ENCODE data around the gene FAM174B.

FAM174B gene

DNA sequence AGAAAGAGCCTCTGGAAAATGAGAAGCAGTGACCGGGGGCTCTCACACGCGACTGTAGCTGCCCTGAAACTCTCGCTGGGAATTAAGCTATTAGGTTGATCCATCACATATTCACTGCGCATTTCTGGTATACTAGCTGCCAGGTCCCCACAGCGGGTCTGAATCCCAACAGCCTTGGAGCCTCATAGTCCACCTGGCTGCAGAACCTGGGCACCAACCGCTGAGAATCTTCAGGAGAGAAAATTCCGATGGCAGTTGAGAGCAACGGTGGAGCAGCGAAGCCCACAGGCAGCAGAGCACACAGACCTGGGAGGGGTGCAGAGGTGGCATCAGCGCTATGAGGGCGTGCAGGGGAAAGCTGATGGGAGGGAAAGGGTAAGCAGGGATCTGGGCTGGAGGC is 75.1 kb downstream of the FAM174B start:
- no peaks in the 10 kb centered on the region for H3K36me3 ChIP-seq (ENCODE audit: control insufficient read depth in 5 of 5, insufficient read depth in 5 of 5, low read length in 5 of 5)
- no peak overlapping the region for H3K27ac ChIP-seq (ENCODE audit: low read depth, low read length)
- peaks cover 0 to 11% (median 5%) of the 10 kb centered on the region in 5 donors for H3K27me3 ChIP-seq (ENCODE audit: control insufficient read depth in 5 of 5, insufficient read depth in 4 of 5, low read length in 5 of 5)
- H3K4me3 ChIP-seq (ENCODE audit: low read depth in 1 of 5, low read length in 5 of 5), result no peak overlapping the region
- no peaks in the 10 kb centered on the region for H3K9me3 ChIP-seq (ENCODE audit: control insufficient read depth in 5 of 5, low read length in 5 of 5)
- peaks cover 0 to 6% (median 2%) of the 10 kb centered on the region in 5 donors for H3K4me1 ChIP-seq (ENCODE audit: control insufficient read depth in 5 of 5, insufficient read depth in 5 of 5, low read length in 5 of 5)
- no peak overlapping the region for H3K9ac ChIP-seq (ENCODE audit: low read length in 5 of 5)

DNA sequence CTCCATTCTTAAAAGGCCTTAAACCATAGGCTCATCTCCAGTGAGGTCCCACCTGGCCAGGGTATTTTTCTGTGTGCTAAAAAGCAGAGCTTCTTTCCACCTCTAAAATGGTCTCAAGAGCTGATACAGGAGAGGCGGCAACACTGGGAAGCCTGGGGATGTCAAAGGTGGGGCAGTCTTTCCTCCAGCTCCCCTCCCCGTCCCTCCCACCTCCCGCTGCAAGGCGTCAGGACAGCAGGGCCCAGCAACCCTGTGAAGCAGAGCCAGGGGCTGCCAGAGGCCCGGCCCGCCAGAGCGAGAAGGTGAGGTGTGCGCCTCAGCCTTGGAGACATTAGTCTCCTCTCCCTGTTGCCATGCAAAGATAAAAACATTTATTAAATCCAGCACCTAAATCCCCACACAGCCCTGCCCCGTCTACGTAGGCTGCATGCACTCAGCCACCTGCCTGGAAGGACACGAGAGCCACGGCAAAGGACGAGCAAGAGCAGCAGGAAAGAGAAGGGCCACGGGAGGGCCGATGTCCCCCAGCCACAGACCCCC is 75.6 kb downstream of the FAM174B start:
- H3K27me3 ChIP-seq (ENCODE audit: control insufficient read depth in 5 of 5, insufficient read depth in 4 of 5, low read length in 5 of 5), result peaks cover 0 to 7% (median 5%) of the 10 kb centered on the region in 5 donors
- no peak overlapping the region for H3K4me3 ChIP-seq (ENCODE audit: low read depth in 1 of 5, low read length in 5 of 5)
- no peak overlapping the region for H3K9ac ChIP-seq (ENCODE audit: low read length in 5 of 5)
- H3K4me1 ChIP-seq (ENCODE audit: control insufficient read depth in 5 of 5, insufficient read depth in 5 of 5, low read length in 5 of 5), result peaks cover 0 to 6% (median 2%) of the 10 kb centered on the region in 5 donors
- H3K27ac ChIP-seq (ENCODE audit: low read depth, low read length), result no peak overlapping the region
- no peaks in the 10 kb centered on the region for H3K9me3 ChIP-seq (ENCODE audit: control insufficient read depth in 5 of 5, low read length in 5 of 5)
- H3K36me3 ChIP-seq (ENCODE audit: control insufficient read depth in 5 of 5, insufficient read depth in 5 of 5, low read length in 5 of 5), result no peaks in the 10 kb centered on the region

DNA sequence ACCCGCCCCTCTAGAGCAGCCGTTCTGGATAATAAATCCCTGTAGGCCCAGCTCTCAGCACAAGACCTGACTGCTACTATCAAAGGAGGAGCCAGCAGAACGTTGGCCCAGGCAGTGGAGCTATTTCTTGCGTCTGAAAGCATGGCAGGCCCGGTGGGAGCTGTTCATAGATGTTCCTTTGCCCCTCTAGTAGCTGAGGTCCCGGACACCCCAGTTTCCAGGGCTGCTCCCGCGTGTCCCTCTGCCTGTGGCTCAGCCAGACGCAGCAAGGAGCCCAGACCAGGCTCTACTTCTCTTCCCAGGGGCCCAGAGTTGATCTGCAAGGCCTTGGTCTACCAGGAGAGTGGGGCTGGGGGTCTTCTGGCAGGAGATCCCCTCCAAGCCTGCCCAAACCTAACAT is 76.1 kb downstream of the FAM174B start:
- Histone ChIP-seq H3K4me1 (ENCODE audit: control insufficient read depth in 5 of 5, insufficient read depth in 5 of 5, low read length in 5 of 5) (peaks cover 0 to 8% (median 2%) of the 10 kb centered on the region in 5 donors), H3K27ac (ENCODE audit: low read depth, low read length) (no peak overlapping the region), H3K36me3 (ENCODE audit: control insufficient read depth in 5 of 5, insufficient read depth in 5 of 5, low read length in 5 of 5) (no peaks in the 10 kb centered on the region)

DNA sequence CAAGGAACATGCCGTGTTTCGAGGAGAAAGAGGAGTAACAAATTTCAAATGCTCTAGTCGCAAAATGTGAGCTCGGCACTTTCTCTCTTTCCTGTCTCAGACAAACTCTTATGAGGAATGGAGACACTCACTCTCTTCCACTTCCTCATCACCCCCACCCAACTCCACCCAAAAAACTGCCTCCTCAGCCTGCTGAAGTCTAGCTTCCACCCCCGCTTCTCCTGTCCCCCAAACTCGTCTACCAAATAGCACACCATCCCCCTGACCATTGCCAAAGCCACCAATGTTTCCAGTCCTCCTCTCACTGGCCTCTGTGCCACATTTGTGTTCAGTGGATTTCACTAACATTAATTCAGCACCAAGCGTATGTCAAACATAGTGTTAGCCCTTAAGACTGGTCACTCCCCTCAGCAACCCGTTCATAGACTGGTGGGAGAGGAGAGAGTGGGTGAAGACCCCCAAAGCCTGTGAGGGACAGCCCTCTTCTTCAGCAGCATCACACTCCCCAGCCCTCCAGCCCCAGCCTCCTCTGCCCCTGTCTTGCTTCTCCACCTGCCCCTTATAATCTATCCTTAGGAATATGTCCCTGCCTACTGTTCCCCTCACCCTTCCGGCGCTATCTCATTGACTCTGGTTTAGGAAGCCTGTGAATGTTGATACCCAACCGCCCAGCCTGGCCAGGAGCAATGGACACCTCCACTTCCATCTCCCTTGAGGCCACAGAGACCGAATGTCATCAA is 77.3 kb downstream of the FAM174B start:
- H3K9ac ChIP-seq (ENCODE audit: low read length in 5 of 5), result no peak overlapping the region
- H3K4me3 ChIP-seq (ENCODE audit: low read depth in 1 of 5, low read length in 5 of 5), result no peak overlapping the region
- peaks cover 0 to 6% (median 0%) of the 10 kb centered on the region in 5 donors for H3K4me1 ChIP-seq (ENCODE audit: control insufficient read depth in 5 of 5, insufficient read depth in 5 of 5, low read length in 5 of 5)
- H3K27ac ChIP-seq (ENCODE audit: low read depth, low read length), result no peak overlapping the region
- no peaks in the 10 kb centered on the region for H3K36me3 ChIP-seq (ENCODE audit: control insufficient read depth in 5 of 5, insufficient read depth in 5 of 5, low read length in 5 of 5)
- H3K9me3 ChIP-seq (ENCODE audit: control insufficient read depth in 5 of 5, low read length in 5 of 5), result no peaks in the 10 kb centered on the region
- peaks cover 0 to 5% (median 2%) of the 10 kb centered on the region in 5 donors for H3K27me3 ChIP-seq (ENCODE audit: control insufficient read depth in 5 of 5, insufficient read depth in 4 of 5, low read length in 5 of 5)

More for the DNA sequence above, 76.1 kb downstream of the FAM174B start:
- no peak overlapping the region for H3K9ac ChIP-seq (ENCODE audit: low read length in 5 of 5)
- no peaks in the 10 kb centered on the region for H3K9me3 ChIP-seq (ENCODE audit: control insufficient read depth in 5 of 5, low read length in 5 of 5)
- H3K4me3 ChIP-seq (ENCODE audit: low read depth in 1 of 5, low read length in 5 of 5), result no peak overlapping the region
- H3K27me3 ChIP-seq (ENCODE audit: control insufficient read depth in 5 of 5, insufficient read depth in 4 of 5, low read length in 5 of 5), result peaks cover 0 to 7% (median 4%) of the 10 kb centered on the region in 5 donors

DNA sequence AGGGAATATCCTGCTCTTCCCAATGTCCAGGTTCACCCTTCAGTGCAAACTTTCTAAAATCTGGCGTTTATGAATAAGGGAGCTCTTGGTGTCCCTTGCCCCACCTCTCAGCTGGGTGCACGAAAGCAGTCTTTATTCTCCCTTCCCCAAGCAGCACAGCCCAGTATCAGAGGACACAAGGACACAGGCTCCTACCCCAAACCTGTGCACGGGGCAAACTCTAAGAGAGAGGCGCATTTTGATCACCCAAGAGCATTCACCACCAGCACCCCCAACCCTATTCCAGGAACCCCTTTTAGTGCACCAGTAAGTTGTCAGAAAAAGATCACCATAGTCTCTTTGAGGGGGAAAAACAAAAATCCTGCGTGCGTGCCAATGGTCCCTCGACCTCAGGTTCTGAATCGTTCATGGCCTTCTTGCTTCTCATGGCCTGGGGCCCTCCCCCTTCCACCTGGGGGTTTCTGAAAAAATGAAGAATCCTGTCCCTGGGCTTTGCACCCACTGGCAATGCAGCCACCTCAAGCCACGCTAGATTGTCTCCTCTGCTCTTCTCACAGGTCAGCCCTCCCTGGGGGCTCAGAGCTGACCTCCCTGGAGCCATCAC is 78.9 kb downstream of the FAM174B start:
- H3K4me3 ChIP-seq (ENCODE audit: low read depth in 1 of 5, low read length in 5 of 5), result no peak overlapping the region
- H3K27ac ChIP-seq (ENCODE audit: low read depth, low read length), result no peak overlapping the region
- H3K4me1 ChIP-seq (ENCODE audit: control insufficient read depth in 5 of 5, insufficient read depth in 5 of 5, low read length in 5 of 5), result peaks cover 0 to 12% (median 0%) of the 10 kb centered on the region in 5 donors
- peaks cover 0 to 5% (median 3%) of the 10 kb centered on the region in 5 donors for H3K27me3 ChIP-seq (ENCODE audit: control insufficient read depth in 5 of 5, insufficient read depth in 4 of 5, low read length in 5 of 5)
- no peaks in the 10 kb centered on the region for H3K36me3 ChIP-seq (ENCODE audit: control insufficient read depth in 5 of 5, insufficient read depth in 5 of 5, low read length in 5 of 5)
- no peak overlapping the region for H3K9ac ChIP-seq (ENCODE audit: low read length in 5 of 5)
- H3K9me3 ChIP-seq (ENCODE audit: control insufficient read depth in 5 of 5, low read length in 5 of 5), result no peaks in the 10 kb centered on the region

DNA sequence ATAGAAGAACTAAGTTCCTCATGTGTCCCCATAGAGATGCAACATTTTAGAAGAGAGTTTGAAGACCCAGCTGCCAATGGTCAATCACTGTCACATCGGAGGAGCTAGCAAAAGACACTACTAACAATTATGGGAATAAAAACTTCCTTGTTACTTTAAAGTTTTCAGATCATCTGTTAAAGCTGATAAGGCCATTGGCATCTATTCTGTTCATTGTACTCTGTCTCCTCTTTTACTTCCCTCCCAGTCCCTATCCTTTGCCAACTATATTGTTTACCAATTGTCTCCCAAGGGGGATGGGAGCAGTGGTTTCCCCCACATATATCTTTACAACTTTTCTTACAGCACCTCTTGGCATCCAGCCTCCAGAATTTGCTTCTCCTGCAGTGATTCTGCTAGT is 81.0 kb downstream of the FAM174B start:
- H3K4me3 ChIP-seq (ENCODE audit: low read depth in 1 of 5, low read length in 5 of 5), result no peak overlapping the region

DNA sequence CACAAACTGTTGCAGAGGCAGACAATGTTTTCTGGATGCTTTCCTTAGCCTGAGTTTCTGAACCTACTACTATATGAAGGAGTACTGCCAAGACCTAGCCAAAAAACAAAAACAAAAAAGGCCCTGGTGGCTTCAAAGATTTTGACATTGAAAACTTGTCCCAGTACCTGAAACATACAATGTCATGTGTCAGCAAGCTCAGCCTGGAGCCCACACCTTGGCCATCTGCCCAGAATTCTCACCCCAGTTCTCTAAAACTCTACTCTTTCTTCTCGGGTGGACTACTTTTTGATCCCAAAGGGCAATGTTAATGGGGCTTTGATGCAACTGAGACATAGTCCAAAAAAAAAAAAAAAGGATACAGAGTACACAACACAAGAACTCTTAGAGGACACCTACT is 81.4 kb downstream of the FAM174B start:
- no peaks in the 10 kb centered on the region for H3K36me3 ChIP-seq (ENCODE audit: control insufficient read depth in 5 of 5, insufficient read depth in 5 of 5, low read length in 5 of 5)
- peaks cover 0 to 5% (median 0%) of the 10 kb centered on the region in 5 donors for H3K27me3 ChIP-seq (ENCODE audit: control insufficient read depth in 5 of 5, insufficient read depth in 4 of 5, low read length in 5 of 5)
- H3K4me1 ChIP-seq (ENCODE audit: control insufficient read depth in 5 of 5, insufficient read depth in 5 of 5, low read length in 5 of 5), result peaks cover 0 to 12% (median 0%) of the 10 kb centered on the region in 5 donors

More for the DNA sequence above, 81.0 kb downstream of the FAM174B start:
- Histone ChIP-seq H3K9ac (ENCODE audit: low read length in 5 of 5) (no peak overlapping the region), H3K27me3 (ENCODE audit: control insufficient read depth in 5 of 5, insufficient read depth in 4 of 5, low read length in 5 of 5) (peaks cover 0 to 5% (median 0%) of the 10 kb centered on the region in 5 donors), H3K36me3 (ENCODE audit: control insufficient read depth in 5 of 5, insufficient read depth in 5 of 5, low read length in 5 of 5) (no peaks in the 10 kb centered on the region), H3K9me3 (ENCODE audit: control insufficient read depth in 5 of 5, low read length in 5 of 5) (no peaks in the 10 kb centered on the region), H3K4me1 (ENCODE audit: control insufficient read depth in 5 of 5, insufficient read depth in 5 of 5, low read length in 5 of 5) (peaks cover 0 to 12% (median 0%) of the 10 kb centered on the region in 5 donors), H3K27ac (ENCODE audit: low read depth, low read length) (no peak overlapping the region)

DNA sequence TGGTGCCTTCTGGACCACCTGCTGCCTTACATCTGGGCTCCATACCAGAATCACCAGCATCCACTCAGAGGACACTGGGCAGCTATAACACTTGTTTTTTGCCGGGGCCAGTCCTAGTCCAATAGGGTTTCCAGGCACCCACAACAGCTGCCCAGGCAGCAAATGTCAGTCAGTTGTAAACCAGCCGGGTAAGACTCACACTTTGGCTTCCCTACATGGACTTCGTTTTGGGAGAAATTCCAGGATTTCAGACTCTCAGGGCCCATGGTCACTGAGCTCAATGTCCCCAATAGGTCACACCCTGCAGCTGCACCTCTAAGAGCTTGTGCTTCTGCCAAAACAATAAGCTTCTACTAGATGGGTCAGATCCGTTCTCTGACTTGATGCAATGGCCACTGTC is 83.8 kb downstream of the FAM174B start:
- Histone ChIP-seq H3K4me1 (ENCODE audit: control insufficient read depth in 5 of 5, insufficient read depth in 5 of 5, low read length in 5 of 5) (peaks cover 0 to 12% (median 0%) of the 10 kb centered on the region in 5 donors), H3K36me3 (ENCODE audit: control insufficient read depth in 5 of 5, insufficient read depth in 5 of 5, low read length in 5 of 5) (no peaks in the 10 kb centered on the region), H3K9me3 (ENCODE audit: control insufficient read depth in 5 of 5, low read length in 5 of 5) (no peaks in the 10 kb centered on the region), H3K9ac (ENCODE audit: low read length in 5 of 5) (no peak overlapping the region), H3K4me3 (ENCODE audit: low read depth in 1 of 5, low read length in 5 of 5) (no peak overlapping the region), H3K27me3 (ENCODE audit: control insufficient read depth in 5 of 5, insufficient read depth in 4 of 5, low read length in 5 of 5) (peaks cover 0 to 5% (median 0%) of the 10 kb centered on the region in 5 donors), H3K27ac (ENCODE audit: low read depth, low read length) (no peak overlapping the region)

More for the DNA sequence above, 81.4 kb downstream of the FAM174B start:
- Histone ChIP-seq H3K27ac (ENCODE audit: low read depth, low read length) (no peak overlapping the region), H3K4me3 (ENCODE audit: low read depth in 1 of 5, low read length in 5 of 5) (no peak overlapping the region), H3K9ac (ENCODE audit: low read length in 5 of 5) (no peak overlapping the region), H3K9me3 (ENCODE audit: control insufficient read depth in 5 of 5, low read length in 5 of 5) (no peaks in the 10 kb centered on the region)

DNA sequence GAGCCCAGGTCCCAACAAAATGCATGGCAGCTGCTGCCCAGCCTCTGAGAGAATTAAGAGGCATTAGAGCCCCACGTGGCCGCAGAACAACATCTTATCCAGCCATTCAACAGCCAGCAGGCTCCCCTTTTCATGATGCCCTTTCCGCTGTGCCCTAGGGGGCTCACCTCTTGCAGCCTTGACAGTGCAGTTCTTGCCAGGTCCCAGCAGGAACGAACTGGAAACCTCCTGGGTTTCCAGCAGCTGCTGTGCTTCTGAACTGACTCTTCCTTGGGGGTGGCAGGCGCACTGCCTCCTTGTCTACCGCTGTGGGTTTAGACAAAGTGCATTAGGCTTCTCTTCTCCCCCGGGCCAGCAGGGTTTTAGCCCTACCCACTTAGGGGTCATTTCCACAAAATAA is 85.2 kb downstream of the FAM174B start:
- Histone ChIP-seq H3K4me3 (ENCODE audit: low read depth in 1 of 5, low read length in 5 of 5) (no peak overlapping the region), H3K27ac (ENCODE audit: low read depth, low read length) (no peak overlapping the region), H3K9ac (ENCODE audit: low read length in 5 of 5) (no peak overlapping the region), H3K4me1 (ENCODE audit: control insufficient read depth in 5 of 5, insufficient read depth in 5 of 5, low read length in 5 of 5) (peaks cover 0 to 12% (median 0%) of the 10 kb centered on the region in 5 donors), H3K27me3 (ENCODE audit: control insufficient read depth in 5 of 5, insufficient read depth in 4 of 5, low read length in 5 of 5) (peaks cover 0 to 5% (median 0%) of the 10 kb centered on the region in 5 donors), H3K36me3 (ENCODE audit: control insufficient read depth in 5 of 5, insufficient read depth in 5 of 5, low read length in 5 of 5) (no peaks in the 10 kb centered on the region), H3K9me3 (ENCODE audit: control insufficient read depth in 5 of 5, low read length in 5 of 5) (no peaks in the 10 kb centered on the region)

DNA sequence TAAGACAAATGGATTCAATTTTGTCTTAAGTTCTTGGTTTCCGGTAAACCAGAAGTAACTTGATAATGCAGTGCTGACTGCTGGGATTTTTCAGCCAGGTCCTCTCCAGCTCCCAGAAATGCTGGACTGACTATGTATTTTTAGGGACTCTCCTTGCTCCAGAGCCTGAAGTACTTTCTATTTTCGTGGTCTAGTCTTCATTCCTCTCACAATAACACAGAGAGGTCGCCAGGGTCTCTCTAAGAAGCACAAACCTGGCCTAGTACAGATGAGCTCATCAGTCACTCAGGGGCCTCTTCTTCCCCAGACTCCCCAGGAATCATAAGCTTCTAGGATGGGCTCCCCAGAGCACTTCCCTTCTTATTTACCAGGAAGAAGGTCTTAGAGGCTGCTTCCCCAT is 85.8 kb downstream of the FAM174B start:
- Histone ChIP-seq H3K36me3 (ENCODE audit: control insufficient read depth in 5 of 5, insufficient read depth in 5 of 5, low read length in 5 of 5) (no peaks in the 10 kb centered on the region), H3K27me3 (ENCODE audit: control insufficient read depth in 5 of 5, insufficient read depth in 4 of 5, low read length in 5 of 5) (peaks cover 0 to 5% (median 0%) of the 10 kb centered on the region in 5 donors), H3K4me3 (ENCODE audit: low read depth in 1 of 5, low read length in 5 of 5) (no peak overlapping the region), H3K4me1 (ENCODE audit: control insufficient read depth in 5 of 5, insufficient read depth in 5 of 5, low read length in 5 of 5) (peaks cover 0 to 10% (median 0%) of the 10 kb centered on the region in 5 donors), H3K9ac (ENCODE audit: low read length in 5 of 5) (no peak overlapping the region), H3K9me3 (ENCODE audit: control insufficient read depth in 5 of 5, low read length in 5 of 5) (no peaks in the 10 kb centered on the region), H3K27ac (ENCODE audit: low read depth, low read length) (no peak overlapping the region)

Measured in subcutaneous abdominal adipose tissue (tissue), 5 donors.